Endodermal cell (in vitro differentiated cells): Measurements from ENCODE around the gene DAPK1. TPM values are rescaled to one million over a fixed set of nuclear protein-coding genes. Genes with fewer than 3 reads are reported as not detected.

Experiments
- DNase-seq: peaks from one replicate; pipeline ENCODE4 v3.0.0-alpha.2; 2017
- H3K27ac ChIP-seq: 2 replicates; pipeline ENCODE4 v1.5.1; 2013; ENCODE audit warnings: mild to moderate bottlenecking, low read depth, low read length, moderate library complexity
- H3K27me3 ChIP-seq: 2 replicates; pipeline ENCODE4 v1.6.1; 2013; ENCODE audit warnings: mild to moderate bottlenecking, low read length, moderate library complexity; ENCODE audit not compliant: insufficient read depth, control insufficient read depth, poor library complexity, severe bottlenecking
- H3K36me3 ChIP-seq: 2 replicates; pipeline ENCODE4 v1.7.0; 2013; ENCODE audit warnings: mild to moderate bottlenecking, low read length, moderate library complexity; ENCODE audit not compliant: control insufficient read depth, insufficient read depth
- H3K4me1 ChIP-seq: one replicate; pipeline ENCODE4 v1.7.0; 2013; ENCODE audit warnings: low read length; ENCODE audit not compliant: control insufficient read depth, insufficient read depth
- H3K4me3 ChIP-seq: 2 replicates; pipeline ENCODE4 v1.5.1; 2013; ENCODE audit warnings: mild to moderate bottlenecking, low read length, moderate library complexity
- H3K9ac ChIP-seq: 2 replicates; pipeline ENCODE4 v1.6.1; 2013; ENCODE audit warnings: mild to moderate bottlenecking, low read length, moderate library complexity; ENCODE audit not compliant: poor library complexity, severe bottlenecking; ENCODE audit errors: extremely low read depth
- H3K9me3 ChIP-seq: 2 replicates; pipeline ENCODE4 v1.6.1; 2013; ENCODE audit warnings: mild to moderate bottlenecking, low read length, moderate library complexity; ENCODE audit not compliant: control insufficient read depth
- H3K27ac Mint-ChIP-seq: 2 replicates; pipeline ENCODE4 v1.8.0; 2020; ENCODE audit warnings: mixed read lengths
- H3K27me3 Mint-ChIP-seq: 2 replicates; pipeline ENCODE4 v1.8.0; 2021; ENCODE audit warnings: mild to moderate bottlenecking, mixed read lengths; ENCODE audit not compliant: insufficient read depth
- H3K36me3 Mint-ChIP-seq: 2 replicates; pipeline ENCODE4 v1.8.0; 2020; ENCODE audit warnings: low read depth, mixed read lengths
- H3K4me1 Mint-ChIP-seq: 2 replicates; pipeline ENCODE4 v1.8.0; 2020; ENCODE audit warnings: mixed read lengths
- H3K4me3 Mint-ChIP-seq: 2 replicates; pipeline ENCODE4 v1.8.0; 2020; ENCODE audit warnings: mild to moderate bottlenecking, moderate library complexity, mixed read lengths
- H3K9me3 Mint-ChIP-seq: 2 replicates; pipeline ENCODE4 v1.8.0; 2020; ENCODE audit warnings: mild to moderate bottlenecking, mixed read lengths
- CTCF ChIP-seq: fragments of 200-600 bp; sonication (generic); conservative IDR thresholded peaks from 2 replicates; pipeline ENCODE4 v1.5.0; 2021; ENCODE audit warnings: antibody characterized with exemption, mild to moderate bottlenecking
- WGBS, 2 experiments: methylation state at CpG; one replicate each; pipeline versions ENCODE4 v1.1.5 to v1.1.7; 2013; ENCODE audit warnings: missing lambda C conversion rate in 2 of 2, mixed read lengths in 1 of 2; ENCODE audit not compliant: insufficient coverage in 1 of 2, insufficient read length in 1 of 2; 5-methylcytosine and 5-hydroxymethylcytosine counted together
- total RNA-seq, 2 donors: library from RNA; stranded (reverse); fragmentation: NEBNext Ultra II Directional in 1 of 2; extraction: Animal tissue kit (Norgen Biotek cat#: 25700) in 1 of 2; gene quantifications; 2 replicates in 1 of 2; 3 replicates in 1 of 2; pipeline ENCODE4 v1.2.1, GENCODE V29; 2021

Gene DAPK1
- total RNA-seq, 2 donors from 2014 or later: 117 to 139 TPM

GRCh38 chr9:87673446-87674120 is 175.9 kb downstream of the DAPK1 start:
- no peak for DNase-seq
- Histone ChIP-seq H3K36me3 (peaks cover 49% of the 10 kb centered on the region), H3K9ac (no peak overlapping the region), H3K4me1 (no peaks in the 10 kb centered on the region), H3K9me3 (no peaks in the 10 kb centered on the region), H3K4me3 (no peak overlapping the region), H3K27me3 (no peaks in the 10 kb centered on the region), H3K27ac (no peak overlapping the region)
- Mint-ChIP-seq H3K27ac (no peak overlapping the region), H3K36me3 (peaks cover 56% of the 10 kb centered on the region), H3K4me1 (no peaks in the 10 kb centered on the region), H3K27me3 (no peaks in the 10 kb centered on the region), H3K9me3 (no peaks in the 10 kb centered on the region), H3K4me3 (no peak overlapping the region)
- WGBS, 2 experiments: 97 to 100% methylated on average over 7 to 9 of the region's 9 CpGs
- TF ChIP-seq CTCF: no peak

GRCh38 chr9:87674565-87675299 is 177.1 kb downstream of the DAPK1 start:
- H3K4me3 ChIP-seq: no peak overlapping the region
- no peak overlapping the region for H3K9ac ChIP-seq
- H3K27me3 ChIP-seq: no peaks in the 10 kb centered on the region
- H3K27ac ChIP-seq: no peak overlapping the region
- H3K9me3 ChIP-seq: no peaks in the 10 kb centered on the region
- H3K4me3 Mint-ChIP-seq: no peak overlapping the region
- no peaks in the 10 kb centered on the region for H3K27me3 Mint-ChIP-seq
- H3K4me1 ChIP-seq: no peaks in the 10 kb centered on the region
- no peak for DNase-seq
- H3K27ac Mint-ChIP-seq: no peak overlapping the region
- H3K9me3 Mint-ChIP-seq: no peaks in the 10 kb centered on the region
- H3K4me1 Mint-ChIP-seq: no peaks in the 10 kb centered on the region
- WGBS, 2 experiments: 96 to 100% methylated on average over 4 to 6 of the region's 6 CpGs
- TF ChIP-seq CTCF: no peak
- peaks cover 52% of the 10 kb centered on the region for H3K36me3 Mint-ChIP-seq
- peaks cover 50% of the 10 kb centered on the region for H3K36me3 ChIP-seq

GRCh38 chr9:87675906-87676515 is 178.3 kb downstream of the DAPK1 start:
- TF ChIP-seq CTCF: no peak
- WGBS, 2 experiments: 89 to 95% methylated on average over 13 to 14 of the region's 14 CpGs
- peaks cover 47% of the 10 kb centered on the region for H3K36me3 ChIP-seq
- Mint-ChIP-seq H3K27me3 (no peaks in the 10 kb centered on the region), H3K36me3 (peaks cover 47% of the 10 kb centered on the region), H3K4me3 (no peak overlapping the region), H3K9me3 (no peaks in the 10 kb centered on the region), H3K27ac (no peak overlapping the region), H3K4me1 (no peaks in the 10 kb centered on the region)
- DNase-seq: no peak
- no peak overlapping the region for H3K4me3 ChIP-seq
- no peak overlapping the region for H3K27ac ChIP-seq
- H3K9me3 ChIP-seq: no peaks in the 10 kb centered on the region
- no peaks in the 10 kb centered on the region for H3K4me1 ChIP-seq
- H3K9ac ChIP-seq: no peak overlapping the region
- H3K27me3 ChIP-seq: no peaks in the 10 kb centered on the region
